ENCODE measurements around the gene VPS39. TPM values are rescaled to one million over a fixed set of nuclear protein-coding genes. Genes with fewer than 3 reads are reported as not detected.

The VPS39 gene
- polyA plus RNA-seq, 12 donors = 38.4 to 69.2 (median 48.0) TPM; not detected in 1

DNA sequence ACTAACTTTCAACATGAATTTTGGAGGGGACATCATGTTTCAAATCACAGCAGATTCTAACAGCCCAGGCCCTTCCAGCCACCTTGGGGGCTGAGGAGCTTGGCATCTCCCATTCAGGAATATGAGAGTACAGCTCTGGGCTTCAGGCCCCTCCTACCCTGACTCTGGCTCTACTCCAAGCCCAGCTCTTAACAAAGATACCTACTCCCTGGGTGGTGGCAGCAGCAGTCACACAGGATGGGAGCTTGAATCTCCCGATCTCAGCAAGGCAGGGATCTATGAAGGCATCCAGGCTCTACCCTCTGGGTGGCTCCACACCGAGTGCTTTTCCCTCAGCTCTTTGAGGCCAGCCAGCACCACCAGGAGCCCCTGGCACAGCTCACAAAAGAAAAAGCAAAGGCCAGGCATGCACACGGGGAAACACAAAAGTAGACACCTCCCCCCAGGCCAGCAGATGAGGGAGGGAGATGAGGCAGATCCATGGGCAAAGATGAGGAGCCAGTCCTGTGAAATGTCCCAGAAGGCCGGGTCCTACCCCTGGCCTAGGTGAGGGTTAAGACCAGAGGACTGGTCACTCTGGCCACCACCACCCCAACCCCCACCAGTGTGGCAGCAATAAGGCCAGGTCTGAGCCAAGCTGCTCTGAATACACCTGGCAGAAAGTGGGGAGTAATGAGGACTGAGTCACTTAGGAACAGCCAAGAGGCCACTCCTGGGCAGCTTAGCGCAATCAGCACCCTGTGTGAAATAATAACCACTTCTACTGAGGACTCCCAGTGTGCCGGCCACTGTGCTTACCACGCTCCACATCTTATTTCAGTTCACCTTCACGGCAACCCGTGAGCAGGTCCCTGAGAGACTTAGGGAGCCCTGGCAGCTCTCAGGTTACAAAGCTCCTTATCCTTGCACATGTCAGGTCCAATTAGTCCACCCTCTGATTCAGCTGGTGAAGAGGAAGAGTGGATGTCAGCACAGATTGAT lies 76.0 kb downstream of the VPS39 start:
- DNase-seq = no peak

DNA sequence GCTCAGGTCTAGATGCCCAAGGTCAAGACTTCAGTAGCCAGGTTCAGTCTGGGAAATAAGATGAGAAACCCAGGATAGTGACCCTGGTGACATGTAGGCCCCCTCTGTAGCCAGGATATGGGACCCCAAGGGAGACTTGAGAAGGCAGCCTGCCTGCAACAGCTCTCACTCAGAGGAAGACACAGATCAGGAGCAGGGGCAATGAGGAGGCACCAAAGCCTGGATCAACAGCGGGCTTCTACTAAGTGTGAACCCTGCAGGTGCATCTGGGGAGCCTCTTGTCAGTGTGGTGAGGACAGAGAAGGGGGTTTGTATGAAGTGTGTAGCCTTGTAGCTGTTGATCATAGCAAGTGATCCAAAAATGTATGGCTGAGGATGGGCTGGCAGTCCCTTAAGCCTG lies 77.1 kb downstream of the VPS39 start:
- DNase-seq = no peak

DNA sequence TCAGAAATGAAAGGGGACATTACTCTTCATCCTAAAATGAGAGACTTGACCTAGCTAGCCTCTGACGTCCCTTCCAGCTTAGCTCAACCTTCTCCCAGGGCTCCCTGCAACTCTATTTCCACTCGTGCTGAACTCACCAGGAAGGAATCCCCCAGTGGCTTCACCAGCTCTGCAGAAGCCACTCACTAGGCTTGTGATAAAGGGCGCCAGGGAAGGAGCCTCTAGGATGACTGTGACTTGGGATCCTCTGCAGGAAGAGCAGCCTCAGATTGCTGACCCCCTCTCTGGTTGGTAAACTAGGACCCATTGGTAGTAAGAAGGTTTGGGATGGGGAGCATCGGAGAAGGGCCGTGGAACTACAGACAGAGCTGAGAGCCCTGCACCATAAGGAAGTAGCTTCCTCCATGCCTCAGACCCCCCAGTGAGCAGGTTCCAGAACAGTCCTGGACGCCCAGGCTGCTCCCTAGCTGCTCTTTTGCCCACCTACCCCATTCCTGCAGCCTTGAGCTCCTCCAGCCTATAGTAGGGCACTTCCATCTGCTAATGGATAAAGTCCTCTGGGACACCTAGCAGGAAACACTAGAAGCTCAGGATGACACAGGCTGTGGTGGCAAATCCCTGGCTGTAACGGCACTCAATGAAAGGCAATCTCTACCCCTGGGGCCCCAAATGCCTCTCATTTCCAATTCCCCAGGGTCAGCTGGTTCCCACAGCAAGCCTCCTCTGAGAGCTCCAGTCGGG lies 77.7 kb downstream of the VPS39 start:
- no peak for DNase-seq

GRCh38 chr15:42129364-42129763 lies 78.7 kb downstream of the VPS39 start:
- no peak for DNase-seq

- DNase-seq = no peak
Measured at GRCh38 chr15:42128476-42128875, 79.6 kb downstream of the VPS39 start.

GRCh38 chr15:42123546-42123945 lies 84.6 kb downstream of the VPS39 start:
- no peak for DNase-seq

GRCh38 chr15:42121682-42122081 lies 86.4 kb downstream of the VPS39 start:
- no peak for DNase-seq

DNA sequence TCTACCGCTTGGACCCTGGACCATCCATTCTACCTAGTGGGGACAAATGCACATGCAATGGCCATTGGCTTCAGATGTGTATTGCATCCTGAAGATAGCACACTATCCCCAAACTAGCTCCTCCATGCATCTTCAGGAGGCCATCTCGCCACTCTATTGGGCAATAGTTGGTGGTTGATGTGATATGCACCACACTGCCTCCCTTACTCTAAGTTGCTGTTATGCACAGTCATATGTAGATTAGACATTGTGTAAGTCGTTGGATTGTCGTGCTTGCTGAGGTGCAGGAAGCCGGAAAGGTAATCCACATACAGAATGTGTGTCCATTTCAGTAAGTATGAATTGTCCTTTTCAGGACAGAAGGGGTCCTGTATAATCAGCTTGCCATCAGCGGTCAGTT lies 87.1 kb downstream of the VPS39 start:
- no peak for DNase-seq

GRCh38 chr15:42120285-42120684 lies 87.8 kb downstream of the VPS39 start:
- DNase-seq = no peak

DNA sequence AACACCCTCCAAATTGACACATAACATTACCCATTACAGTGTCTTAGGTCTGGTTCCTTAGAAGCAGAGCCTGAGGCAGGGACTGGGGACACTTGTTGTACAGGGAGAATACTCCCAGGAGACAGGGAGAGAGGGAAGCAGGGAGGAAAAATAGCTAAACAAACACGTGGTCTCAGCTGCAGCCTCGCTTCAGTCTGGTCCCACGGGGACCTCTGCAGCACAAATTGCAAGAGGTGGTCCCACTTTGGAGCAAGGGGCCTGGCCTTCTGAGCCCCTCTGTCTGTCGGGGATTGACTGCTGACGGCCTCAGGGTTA lies 88.7 kb downstream of the VPS39 start:
- DNase-seq = no peak

GRCh38 chr15:42118650-42119445 lies 89.3 kb downstream of the VPS39 start:
- no peak for DNase-seq

DNA sequence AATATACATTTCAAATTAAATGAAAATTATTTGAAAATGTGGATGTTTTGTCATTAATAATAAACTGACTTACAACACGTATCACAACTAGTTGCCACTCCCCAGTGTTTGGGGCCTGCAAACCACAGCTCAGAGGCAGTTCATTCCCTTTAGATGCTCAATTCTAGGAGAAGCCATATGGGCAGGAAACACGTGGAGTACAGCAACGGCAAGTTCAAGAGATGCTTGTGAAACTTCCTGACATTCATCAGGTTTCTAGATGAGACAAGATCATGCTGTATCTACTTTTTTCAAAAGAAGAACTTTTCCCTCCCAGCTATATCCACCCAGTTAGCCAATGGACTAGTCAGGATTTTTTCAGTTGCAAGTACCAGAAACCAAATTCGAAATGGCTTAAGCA lies 96.2 kb downstream of the VPS39 start:
- no peak for DNase-seq

- no peak for DNase-seq
Measured at GRCh38 chr15:42110367-42110766, 97.7 kb downstream of the VPS39 start.

- DNase-seq = no peak
Measured at GRCh38 chr15:42108806-42109205, 99.3 kb downstream of the VPS39 start.

Other genes starting within 250 kb of the VPS39 start
- gene EHD4, start 235.7 kb downstream of the VPS39 start, polyA plus RNA-seq (ENCODE audit: insufficient read length in 12 of 12) = 10 to 100 TPM in 11 of 12 donors, not detected in 1; 18.2 to 43.9 (median 30.3) TPM
- gene PLA2G4E, start 187.3 kb downstream of the VPS39 start, polyA plus RNA-seq (ENCODE audit: insufficient read length in 12 of 12) = 1 to 10 TPM in 9 of 12 donors, under 1 TPM in 1, not detected in 2; 0.68 to 3.5 (median 1.6) TPM
- under 1 TPM in 10 of 12 donors, not detected in 2; 0.05 to 0.56 (median 0.12) TPM for gene PLA2G4D, start 113.7 kb downstream of the VPS39 start, polyA plus RNA-seq (ENCODE audit: insufficient read length in 12 of 12)
- 10 to 100 TPM in 1 of 12 donors, 1 to 10 TPM in 2, under 1 TPM in 6, not detected in 3; 0.05 to 15.3 (median 0.26) TPM for gene PLA2G4F, start 51.7 kb downstream of the VPS39 start, polyA plus RNA-seq (ENCODE audit: insufficient read length in 12 of 12)
- gene GANC, start 64.9 kb upstream of the VPS39 start, polyA plus RNA-seq (ENCODE audit: insufficient read length in 12 of 12) = 10 to 100 TPM in 11 of 12 donors, not detected in 1; 13.9 to 24.9 (median 17.8) TPM
- 10 to 100 TPM in 11 of 12 donors, not detected in 1; 35.9 to 50.9 (median 43.7) TPM for gene TMEM87A, start 65.1 kb upstream of the VPS39 start, polyA plus RNA-seq (ENCODE audit: insufficient read length in 12 of 12)
- gene CAPN3, start 151.2 kb upstream of the VPS39 start, polyA plus RNA-seq (ENCODE audit: insufficient read length in 12 of 12) = 100 to 1,000 TPM; 137 to 558 (median 340) TPM